Keratinocyte (primary cell): ENCODE measurements around the gene CORO2B. TPM values are rescaled to one million over a fixed set of nuclear protein-coding genes. Genes with fewer than 3 reads are reported as not detected.

Experiments
- DNase-seq: peaks from one replicate; pipeline ENCODE4 v3.0.0-alpha.2; 2011; ENCODE audit warnings: low read depth, missing footprints, low spot score
- FAIRE-seq: peaks from 2 replicates; lab custom pipeline; 2011; peaks lifted over from hg19 to GRCh38; lab: Jason Lieb, UNC
- H2AFZ ChIP-seq: 2 replicates; pipeline ENCODE4 v1.6.0; 2012; ENCODE audit warnings: low read length, control low read depth, inconsistent platforms; ENCODE audit not compliant: control insufficient read depth
- H3K27ac ChIP-seq: 2 replicates; pipeline ENCODE4 v1.5.1; 2011; ENCODE audit warnings: low read length; ENCODE audit not compliant: control insufficient read depth, insufficient read depth
- H3K27me3 ChIP-seq: 3 replicates; pipeline ENCODE4 v1.6.0; 2011; ENCODE audit warnings: low read length; ENCODE audit not compliant: control insufficient read depth, insufficient read depth; ENCODE audit errors: extremely low read depth
- H3K36me3 ChIP-seq, 2 experiments: 2 replicates in 1 of 2; 3 replicates in 1 of 2; pipeline ENCODE4 v1.5.1; 2011; ENCODE audit warnings: low read length in 2 of 2, mild to moderate bottlenecking in 1 of 2; ENCODE audit not compliant: control insufficient read depth in 2 of 2, insufficient read depth in 2 of 2; ENCODE audit errors: extremely low read depth in 1 of 2
- H3K4me1 ChIP-seq: 3 replicates; pipeline ENCODE4 v1.5.1; 2011; ENCODE audit warnings: low read length; ENCODE audit not compliant: control insufficient read depth, insufficient read depth; ENCODE audit errors: extremely low read depth
- H3K4me2 ChIP-seq: 3 replicates; pipeline ENCODE4 v1.6.0; 2011; ENCODE audit warnings: low read depth, low read length; ENCODE audit not compliant: control insufficient read depth, insufficient read depth; ENCODE audit errors: extremely low read depth
- H3K4me3 ChIP-seq, 3 experiments: fragments of 200-600 bp in 1 of 3; sonication (generic) in 1 of 3; 2 replicates in 2 of 3; 3 replicates in 1 of 3; pipeline ENCODE4 v1.5.1; 2011 to 2016; ENCODE audit warnings: low read length in 3 of 3, mild to moderate bottlenecking in 3 of 3, control low read depth in 2 of 3, inconsistent platforms in 1 of 3, low read depth in 1 of 3, mixed read lengths in 1 of 3, mixed run types in 1 of 3, moderate library complexity in 1 of 3; ENCODE audit not compliant: control insufficient read depth in 2 of 3, insufficient read depth in 2 of 3; ENCODE audit errors: extremely low read depth in 1 of 3
- H3K79me2 ChIP-seq: 2 replicates; pipeline ENCODE4 v1.6.0; 2012; ENCODE audit warnings: low read length; ENCODE audit not compliant: control insufficient read depth, insufficient read depth
- H3K9ac ChIP-seq: 3 replicates; pipeline ENCODE4 v1.6.0; 2011; ENCODE audit warnings: low read length; ENCODE audit not compliant: control insufficient read depth, insufficient read depth; ENCODE audit errors: extremely low read depth
- H3K9me1 ChIP-seq: 3 replicates; pipeline ENCODE4 v1.6.0; 2011; ENCODE audit warnings: low read length; ENCODE audit not compliant: control insufficient read depth, insufficient read depth; ENCODE audit errors: extremely low read depth
- H3K9me3 ChIP-seq: 2 replicates; pipeline ENCODE4 v1.5.1; 2012; ENCODE audit warnings: low read depth, low read length; ENCODE audit not compliant: control insufficient read depth
- H4K20me1 ChIP-seq: 3 replicates; pipeline ENCODE4 v1.6.0; 2011; ENCODE audit warnings: low read length; ENCODE audit not compliant: control insufficient read depth, insufficient read depth; ENCODE audit errors: extremely low read depth
- EZH2 ChIP-seq: IDR thresholded peaks from one replicate; pipeline ENCODE4 v1.6.1; 2012; ENCODE audit warnings: inconsistent platforms, mild to moderate bottlenecking, low read length, moderate library complexity
- dilution Hi-C: fragments of 300-500 bp; cut with MboI; formaldehyde crosslinking; loops from one replicate; pipeline ENCODE4 v1.7.0; 2020; ENCODE audit warnings: low sequenced_read_pairs; ENCODE audit not compliant: extremely low pct_ligation_motif_present
- polyA plus RNA-seq, 5 experiments: library from polyadenylated mRNA; depleted of rRNA in 3 of 5; stranded (reverse) in 3 of 5; stranded (forward) in 1 of 5; unstranded in 1 of 5; fragments of >200 nt; gene quantifications; 1 replicate in 1 of 5; 2 replicates in 3 of 5; 3 replicates in 1 of 5; pipeline versions ENCODE4 v1.2.1 to v1.2.3, GENCODE V29; 2011 to 2012; ENCODE audit warnings: missing spikeins in 2 of 5, low read depth in 1 of 5, low replicate concordance in 1 of 5
- TF ChIP-seq, protein P1 (sequence below), 3 experiments: IDR thresholded peaks in 1 of 3; conservative IDR thresholded peaks in 1 of 3; optimal IDR thresholded peaks in 1 of 3; 2 replicates in 2 of 3; 3 replicates in 1 of 3; pipeline versions ENCODE3 to v1.5.1; 2011; ENCODE audit warnings: low read length in 3 of 3, mild to moderate bottlenecking in 3 of 3, moderate library complexity in 2 of 3, control low read depth in 1 of 3, inconsistent platforms in 1 of 3; ENCODE audit not compliant: insufficient read depth in 2 of 3; ENCODE audit errors: extremely low read depth in 1 of 3

The CORO2B gene
- polyA plus RNA-seq, 1 donor (not counting 4 experiments of a cell fraction or from before 2014, with no cell fraction given), result 0.13 TPM

DNA sequence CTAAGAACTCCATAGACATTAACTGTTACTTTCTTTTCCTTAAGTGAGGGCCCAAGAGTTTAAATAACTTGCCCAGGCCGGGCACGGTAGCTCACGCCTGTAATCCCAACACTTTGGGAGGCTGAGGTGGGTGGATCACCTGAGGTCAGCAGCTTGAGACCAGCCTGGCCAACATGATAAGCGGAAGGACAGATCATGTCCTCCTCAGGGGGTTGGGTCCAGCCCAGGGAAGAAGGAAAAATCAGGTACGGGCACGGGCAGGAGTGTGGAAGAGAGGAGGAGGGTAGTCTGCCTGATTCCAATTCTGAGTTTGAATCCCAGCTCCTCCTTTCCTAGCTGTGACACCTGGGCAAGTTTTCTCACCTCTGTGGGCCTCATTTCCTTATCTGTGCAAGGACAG is 123.1 kb downstream of the CORO2B start:
- FAIRE-seq (no peak), DNase-seq (no peak)
- Histone ChIP-seq H3K27me3 (peaks cover 29% of the 10 kb centered on the region), H3K4me3 (no peak overlapping the region), H3K9ac (no peak overlapping the region), H3K9me3 (no peaks in the 10 kb centered on the region), H3K4me2 (no peak overlapping the region), H3K79me2 (no peaks in the 10 kb centered on the region), H3K36me3 (no peaks in the 10 kb centered on the region), H3K9me1 (no peaks in the 10 kb centered on the region), H3K27ac (no peak overlapping the region), H4K20me1 (no peaks in the 10 kb centered on the region), H3K4me1 (peaks cover 6% of the 10 kb centered on the region), H2AFZ (no peak overlapping the region)
- dilution Hi-C loops, result no loop called here
- TF ChIP-seq, protein P1, sequence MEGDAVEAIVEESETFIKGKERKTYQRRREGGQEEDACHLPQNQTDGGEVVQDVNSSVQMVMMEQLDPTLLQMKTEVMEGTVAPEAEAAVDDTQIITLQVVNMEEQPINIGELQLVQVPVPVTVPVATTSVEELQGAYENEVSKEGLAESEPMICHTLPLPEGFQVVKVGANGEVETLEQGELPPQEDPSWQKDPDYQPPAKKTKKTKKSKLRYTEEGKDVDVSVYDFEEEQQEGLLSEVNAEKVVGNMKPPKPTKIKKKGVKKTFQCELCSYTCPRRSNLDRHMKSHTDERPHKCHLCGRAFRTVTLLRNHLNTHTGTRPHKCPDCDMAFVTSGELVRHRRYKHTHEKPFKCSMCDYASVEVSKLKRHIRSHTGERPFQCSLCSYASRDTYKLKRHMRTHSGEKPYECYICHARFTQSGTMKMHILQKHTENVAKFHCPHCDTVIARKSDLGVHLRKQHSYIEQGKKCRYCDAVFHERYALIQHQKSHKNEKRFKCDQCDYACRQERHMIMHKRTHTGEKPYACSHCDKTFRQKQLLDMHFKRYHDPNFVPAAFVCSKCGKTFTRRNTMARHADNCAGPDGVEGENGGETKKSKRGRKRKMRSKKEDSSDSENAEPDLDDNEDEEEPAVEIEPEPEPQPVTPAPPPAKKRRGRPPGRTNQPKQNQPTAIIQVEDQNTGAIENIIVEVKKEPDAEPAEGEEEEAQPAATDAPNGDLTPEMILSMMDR (optimal IDR thresholded peaks at IDR 0.05 in 1 of 3, IDR thresholded peaks at IDR 0.05 in 1 of 3, conservative IDR thresholded peaks at IDR 0.05 in 1 of 3; ENCODE audit: extremely low read depth in 1 of 3, insufficient read depth in 2 of 3, low read length in 3 of 3), result no peak
- TF ChIP-seq EZH2, result no peak

DNA sequence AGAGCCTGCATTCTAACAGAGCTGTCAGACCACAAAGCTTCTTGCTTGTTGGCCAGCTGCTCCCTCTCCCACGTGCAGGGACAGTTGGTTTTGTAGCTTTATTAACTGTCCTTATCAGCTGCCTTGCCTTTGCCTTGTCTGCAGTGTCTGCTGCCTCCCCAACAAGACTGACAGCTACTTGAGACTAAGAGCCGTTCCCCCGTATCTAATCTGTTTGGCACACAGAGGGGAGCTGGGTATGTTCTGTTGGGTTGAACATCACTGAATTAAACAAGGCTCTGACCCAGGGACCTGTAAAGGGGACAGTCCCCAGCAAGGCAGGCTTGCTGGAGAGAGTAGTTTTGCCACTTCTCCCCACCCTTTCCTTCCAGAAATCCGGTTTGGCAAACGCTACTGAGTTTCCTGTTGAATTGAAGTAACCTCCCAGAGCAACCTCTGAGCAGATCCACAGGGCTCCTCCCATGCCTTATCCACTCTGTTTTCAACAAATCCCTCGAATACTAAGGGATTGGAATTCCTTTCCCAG is 125.8 kb downstream of the CORO2B start:
- H3K9ac ChIP-seq, result no peak overlapping the region
- FAIRE-seq, result no peak
- no peaks in the 10 kb centered on the region for H3K79me2 ChIP-seq
- no peak overlapping the region for H3K4me2 ChIP-seq
- dilution Hi-C loops, result no loop called here
- H4K20me1 ChIP-seq, result no peaks in the 10 kb centered on the region
- no peaks in the 10 kb centered on the region for H3K9me3 ChIP-seq
- H3K9me1 ChIP-seq, result no peaks in the 10 kb centered on the region
- peaks cover 6% of the 10 kb centered on the region for H3K4me1 ChIP-seq
- no peak overlapping the region for H3K4me3 ChIP-seq
- TF ChIP-seq, protein P1 (optimal IDR thresholded peaks at IDR 0.05 in 1 of 3, IDR thresholded peaks at IDR 0.05 in 1 of 3, conservative IDR thresholded peaks at IDR 0.05 in 1 of 3; ENCODE audit: extremely low read depth in 1 of 3, insufficient read depth in 2 of 3, low read length in 3 of 3), result no peak
- no peak for TF ChIP-seq EZH2
- H2AFZ ChIP-seq, result no peak overlapping the region
- H3K27ac ChIP-seq, result no peak overlapping the region
- DNase-seq, result no peak
- H3K27me3 ChIP-seq, result peaks cover 17% of the 10 kb centered on the region
- H3K36me3 ChIP-seq, result no peaks in the 10 kb centered on the region
